ENCODE results near the gene ZNF682. TPM values are rescaled to one million over a fixed set of nuclear protein-coding genes. Genes with fewer than 3 reads are reported as not detected.
"Not testable (repeated sequence)": the region's sequence is repeated elsewhere in the genome, so short reads cannot be mapped to it uniquely, and the experiment has no call there.

Gene ZNF682
- total and polyA plus RNA-seq, 7 experiments from 2014 or later: 4.0 to 13.0 (median 6.1) TPM

DNA sequence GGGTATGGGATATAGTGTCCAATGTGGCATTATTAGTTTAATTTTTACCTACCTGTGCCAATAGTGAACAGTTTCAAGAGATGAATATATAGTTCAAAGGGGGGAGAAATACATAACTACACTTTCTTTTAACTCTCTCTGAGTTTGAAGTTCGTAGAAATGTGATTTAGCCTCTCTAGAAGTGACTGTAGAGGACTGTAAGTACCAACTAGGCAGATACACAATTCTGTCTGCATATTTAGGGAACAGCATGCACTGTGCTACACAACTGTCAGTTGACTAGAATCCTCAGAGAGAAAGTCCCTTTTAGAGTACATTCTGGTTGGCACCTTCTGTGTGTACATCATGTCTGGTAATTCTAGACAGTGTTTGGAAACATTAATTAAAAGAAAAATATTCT, 21.0 kb upstream of the ZNF682 start:
- H3K4me1 Mint-ChIP-seq: no peaks in the 10 kb centered on the region
- H3K9me3 Mint-ChIP-seq: peaks cover 0 to 24% (median 0%) of the 10 kb centered on the region in 11 donors
- DNase-seq (no peak), ATAC-seq (no peak)
- no peaks in the 10 kb centered on the region for H3K36me3 ChIP-seq (ENCODE audit: control insufficient read depth in 2 of 3, insufficient read depth in 3 of 3, low read length in 3 of 3)
- H3K9me3 ChIP-seq (ENCODE audit: control insufficient read depth in 2 of 3, low read length in 3 of 3): no peaks in the 10 kb centered on the region
- no peak overlapping the region for H3K4me3 Mint-ChIP-seq
- H3K27me3 ChIP-seq (ENCODE audit: control insufficient read depth in 2 of 2, insufficient read depth in 2 of 2, low read length in 2 of 2): no peaks in the 10 kb centered on the region
- no peak overlapping the region for H3K27ac ChIP-seq (ENCODE audit: low read depth, low read length)
- ChIA-PET CTCF (no interaction called here), POLR2A (no interaction called here)
- no peaks in the 10 kb centered on the region for H3K4me1 ChIP-seq (ENCODE audit: control insufficient read depth in 2 of 2, insufficient read depth in 2 of 2, low read length in 2 of 2)
- no peak overlapping the region for H3K4me3 ChIP-seq (ENCODE audit: low read length)
- no peak overlapping the region for H3K27ac Mint-ChIP-seq
- peaks cover 0 to 5% (median 0%) of the 10 kb centered on the region in 5 donors for H3K27me3 Mint-ChIP-seq
- H3K36me3 Mint-ChIP-seq: no peaks in the 10 kb centered on the region
- intact Hi-C loops (cut with micrococcal nuclease): no loop called here

DNA sequence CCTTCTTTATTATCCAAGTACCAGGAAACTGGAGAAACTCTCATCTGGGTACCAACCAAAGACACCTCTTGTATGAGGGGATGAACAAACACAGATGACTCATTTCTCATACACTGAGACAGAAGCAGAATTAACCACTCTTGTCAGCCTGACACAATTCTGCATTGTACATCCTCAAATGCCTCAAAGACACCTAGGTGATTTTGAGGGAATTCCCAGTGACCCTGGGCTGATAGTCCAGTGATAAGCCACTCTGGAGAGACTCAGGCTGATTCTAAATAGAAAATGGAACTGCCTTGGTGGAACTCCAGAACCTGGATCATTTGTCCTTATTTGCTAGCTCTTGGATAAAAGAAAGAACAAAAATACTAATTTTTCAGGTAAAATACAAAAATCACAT, 19.4 kb upstream of the ZNF682 start:
- DNase-seq; H3K36me3 Mint-ChIP-seq; CTCF ChIA-PET; H3K4me1 ChIP-seq (ENCODE audit: control insufficient read depth in 2 of 2, insufficient read depth in 2 of 2, low read length in 2 of 2); H3K27ac ChIP-seq (ENCODE audit: low read depth, low read length); H3K4me3 ChIP-seq (ENCODE audit: low read length); ATAC-seq; H3K27me3 Mint-ChIP-seq; H3K4me1 Mint-ChIP-seq; H3K36me3 ChIP-seq (ENCODE audit: control insufficient read depth in 2 of 3, insufficient read depth in 3 of 3, low read length in 3 of 3); H3K4me3 Mint-ChIP-seq; H3K27me3 ChIP-seq (ENCODE audit: control insufficient read depth in 2 of 2, insufficient read depth in 2 of 2, low read length in 2 of 2); H3K9me3 ChIP-seq (ENCODE audit: control insufficient read depth in 2 of 3, low read length in 3 of 3); POLR2A ChIA-PET; H3K27ac Mint-ChIP-seq: not testable (repeated sequence)
- H3K9me3 Mint-ChIP-seq: peaks cover 0 to 22% (median 0%) of the 10 kb centered on the region in 11 donors
- intact Hi-C loops (cut with micrococcal nuclease): loop anchor here in 1 of 2 donors (10.0 kb wide), 2 partner anchors 154 to 284 kb away; partner anchors contain the start of gene ZNF93

DNA sequence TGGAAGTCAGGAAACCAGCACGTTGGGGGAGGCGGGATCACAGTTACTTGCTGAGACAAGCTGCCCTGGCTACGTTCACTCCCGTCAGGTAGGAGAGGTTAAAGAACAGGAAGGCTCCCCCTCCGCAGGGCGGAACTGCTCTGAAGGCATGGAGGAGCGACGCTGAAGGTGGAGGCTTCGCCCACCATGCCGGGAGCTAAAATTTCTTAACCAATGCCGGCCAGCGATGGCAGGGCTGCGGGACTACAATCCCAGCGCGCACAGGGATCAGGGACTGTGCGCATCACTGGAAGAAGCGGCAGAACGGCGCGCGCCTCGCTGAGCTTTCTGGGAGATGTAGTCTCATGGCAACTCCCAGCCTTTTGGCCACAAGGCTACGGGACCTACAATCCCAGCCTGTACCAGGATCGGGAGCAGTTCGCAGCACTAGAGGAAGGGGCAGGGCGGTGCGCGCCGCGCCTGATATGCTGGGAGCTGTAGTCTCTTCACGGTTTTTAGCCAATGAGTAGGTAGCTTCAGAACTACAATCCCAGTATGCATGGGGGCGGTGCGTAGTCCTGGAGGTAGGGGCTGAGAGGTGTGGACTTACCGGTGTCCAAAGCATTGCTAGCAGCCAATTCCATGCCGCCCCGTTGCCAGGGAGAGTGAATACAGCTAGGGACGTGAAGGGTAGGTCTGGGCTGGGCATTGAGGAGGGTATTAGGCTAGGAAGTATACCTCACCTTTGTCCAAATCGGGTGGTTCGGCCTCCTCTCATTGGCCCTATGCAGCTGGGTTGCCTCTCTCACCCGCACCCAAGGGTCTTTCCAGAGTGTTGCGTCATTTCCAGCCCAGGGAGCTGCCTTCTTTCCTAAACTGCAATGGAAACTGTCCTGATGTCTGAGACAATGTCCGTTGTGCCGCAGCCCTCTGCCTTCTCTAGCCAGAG, 12.8 kb upstream of the ZNF682 start:
- ATAC-seq: peak; percentile 93
- H3K9me3 ChIP-seq (ENCODE audit: control insufficient read depth in 2 of 3, low read length in 3 of 3): no peaks in the 10 kb centered on the region
- Mint-ChIP-seq H3K4me3 (peak overlapping the region; percentile 95 to 100 (median 98)), H3K9me3 (peaks cover 0 to 23% (median 0%) of the 10 kb centered on the region in 11 donors), H3K4me1 (peaks cover 0 to 17% (median 8%) of the 10 kb centered on the region in 7 donors), H3K27me3 (peaks cover 0 to 4% (median 0%) of the 10 kb centered on the region in 5 donors), H3K36me3 (peaks cover 0 to 4% (median 0%) of the 10 kb centered on the region in 5 donors), H3K27ac (peak overlapping the region; percentile 83 to 97 (median 94))
- intact Hi-C loops (cut with micrococcal nuclease): loop anchor here (1.0 to 10.0 kb wide), 8 partner anchors 13 to 1345 kb away; partner anchors contain the start of genes ZNF682 (in 2 of the 2), ZNF101 (in 1 of the 2), ZNF486 (in 1 of the 2) and ZNF493 (in 1 of the 2)
- ChIA-PET POLR2A (interaction anchor here (0.8 to 3.5 kb wide), 11 partner anchors 13 to 1800 kb away, joined by 3 to 32 read pairs (median 4); partner anchors contain the start of genes ZNF253, ZNF429, ZNF486 and ZNF626), CTCF (no interaction called here)
- H3K36me3 ChIP-seq (ENCODE audit: control insufficient read depth in 2 of 3, insufficient read depth in 3 of 3, low read length in 3 of 3): peaks cover 0 to 5% (median 0%) of the 10 kb centered on the region in 3 experiments
- H3K4me1 ChIP-seq (ENCODE audit: control insufficient read depth in 2 of 2, insufficient read depth in 2 of 2, low read length in 2 of 2): peaks cover 8% of the 10 kb centered on the region in 2 donors
- H3K4me3 ChIP-seq (ENCODE audit: low read length): peak overlapping the region; percentile 98
- peak overlapping the region; percentile 77 for H3K27ac ChIP-seq (ENCODE audit: low read depth, low read length)
- no peaks in the 10 kb centered on the region for H3K27me3 ChIP-seq (ENCODE audit: control insufficient read depth in 2 of 2, insufficient read depth in 2 of 2, low read length in 2 of 2)
- peak; percentile 17 to 50 (median 44) for DNase-seq

DNA sequence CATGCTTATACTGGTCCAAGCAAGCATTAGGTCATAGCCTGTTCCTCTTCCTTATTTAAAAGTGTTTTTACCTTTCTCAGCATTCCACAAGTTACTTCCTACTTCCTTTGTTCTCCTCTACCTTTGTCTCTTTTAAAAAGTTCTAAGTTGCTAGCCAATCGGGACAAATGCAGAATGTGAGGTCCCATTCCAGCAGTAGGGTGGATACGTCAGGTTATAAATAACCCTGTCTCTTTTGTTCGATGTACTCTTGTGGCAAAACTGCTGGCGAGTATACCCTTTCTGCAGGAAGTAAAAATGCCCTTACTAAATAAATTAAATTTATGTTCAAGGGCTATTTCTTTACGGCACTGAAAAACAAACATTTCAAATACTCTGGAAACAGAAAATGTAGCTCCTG, 6.4 kb upstream of the ZNF682 start:
- H3K4me1 Mint-ChIP-seq; DNase-seq; POLR2A ChIA-PET; ATAC-seq; H3K27ac ChIP-seq (ENCODE audit: low read depth, low read length); H3K27ac Mint-ChIP-seq; H3K4me3 ChIP-seq (ENCODE audit: low read length); CTCF ChIA-PET; H3K36me3 Mint-ChIP-seq; H3K9me3 ChIP-seq (ENCODE audit: control insufficient read depth in 2 of 3, low read length in 3 of 3); H3K4me1 ChIP-seq (ENCODE audit: control insufficient read depth in 2 of 2, insufficient read depth in 2 of 2, low read length in 2 of 2); H3K4me3 Mint-ChIP-seq; H3K36me3 ChIP-seq (ENCODE audit: control insufficient read depth in 2 of 3, insufficient read depth in 3 of 3, low read length in 3 of 3); H3K27me3 Mint-ChIP-seq; intact Hi-C loops (cut with micrococcal nuclease); H3K27me3 ChIP-seq (ENCODE audit: control insufficient read depth in 2 of 2, insufficient read depth in 2 of 2, low read length in 2 of 2): not testable (repeated sequence)
- H3K9me3 Mint-ChIP-seq: peaks cover 0 to 22% (median 0%) of the 10 kb centered on the region in 11 donors

DNA sequence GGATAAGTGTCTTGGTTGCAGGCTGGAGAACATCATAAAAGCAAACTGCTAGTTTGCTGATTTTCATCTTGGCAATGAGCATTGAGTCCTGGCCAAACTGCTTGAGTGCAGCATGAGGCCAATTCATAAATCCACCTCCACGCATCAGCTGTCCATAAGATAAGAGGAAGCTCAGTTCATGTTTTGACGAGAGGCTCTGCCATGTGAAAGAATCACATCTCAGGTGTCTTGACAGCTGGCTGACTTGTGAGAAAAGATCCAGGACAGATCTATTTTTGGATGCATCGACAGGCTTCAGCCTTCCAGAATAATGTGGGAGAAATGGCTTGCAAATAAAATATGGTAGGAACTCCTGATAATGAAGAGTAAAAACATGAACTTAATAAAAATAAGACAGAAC, 5.4 kb upstream of the ZNF682 start:
- Histone ChIP-seq H3K4me3 (ENCODE audit: low read length) (no peak overlapping the region), H3K36me3 (ENCODE audit: control insufficient read depth in 2 of 3, insufficient read depth in 3 of 3, low read length in 3 of 3) (no peaks in the 10 kb centered on the region), H3K9me3 (ENCODE audit: control insufficient read depth in 2 of 3, low read length in 3 of 3) (no peaks in the 10 kb centered on the region), H3K4me1 (ENCODE audit: control insufficient read depth in 2 of 2, insufficient read depth in 2 of 2, low read length in 2 of 2) (no peaks in the 10 kb centered on the region), H3K27me3 (ENCODE audit: control insufficient read depth in 2 of 2, insufficient read depth in 2 of 2, low read length in 2 of 2) (no peaks in the 10 kb centered on the region), H3K27ac (ENCODE audit: low read depth, low read length) (no peak overlapping the region)
- DNase-seq (no peak), ATAC-seq (no peak)
- Mint-ChIP-seq H3K4me3 (no peak overlapping the region), H3K27me3 (peaks cover 0 to 8% (median 5%) of the 10 kb centered on the region in 5 donors), H3K4me1 (peaks cover 0 to under 1% (median 0%) of the 10 kb centered on the region in 7 donors), H3K27ac (no peak overlapping the region), H3K36me3 (no peaks in the 10 kb centered on the region), H3K9me3 (peaks cover 0 to 19% (median 0%) of the 10 kb centered on the region in 11 donors)
- intact Hi-C loops (cut with micrococcal nuclease): no loop called here
- ChIA-PET POLR2A (interaction anchor here (1.2 kb wide), 1 partner anchor 10 kb away, joined by 3 read pairs; no protein-coding TSS in a partner anchor), CTCF (no interaction called here)

DNA sequence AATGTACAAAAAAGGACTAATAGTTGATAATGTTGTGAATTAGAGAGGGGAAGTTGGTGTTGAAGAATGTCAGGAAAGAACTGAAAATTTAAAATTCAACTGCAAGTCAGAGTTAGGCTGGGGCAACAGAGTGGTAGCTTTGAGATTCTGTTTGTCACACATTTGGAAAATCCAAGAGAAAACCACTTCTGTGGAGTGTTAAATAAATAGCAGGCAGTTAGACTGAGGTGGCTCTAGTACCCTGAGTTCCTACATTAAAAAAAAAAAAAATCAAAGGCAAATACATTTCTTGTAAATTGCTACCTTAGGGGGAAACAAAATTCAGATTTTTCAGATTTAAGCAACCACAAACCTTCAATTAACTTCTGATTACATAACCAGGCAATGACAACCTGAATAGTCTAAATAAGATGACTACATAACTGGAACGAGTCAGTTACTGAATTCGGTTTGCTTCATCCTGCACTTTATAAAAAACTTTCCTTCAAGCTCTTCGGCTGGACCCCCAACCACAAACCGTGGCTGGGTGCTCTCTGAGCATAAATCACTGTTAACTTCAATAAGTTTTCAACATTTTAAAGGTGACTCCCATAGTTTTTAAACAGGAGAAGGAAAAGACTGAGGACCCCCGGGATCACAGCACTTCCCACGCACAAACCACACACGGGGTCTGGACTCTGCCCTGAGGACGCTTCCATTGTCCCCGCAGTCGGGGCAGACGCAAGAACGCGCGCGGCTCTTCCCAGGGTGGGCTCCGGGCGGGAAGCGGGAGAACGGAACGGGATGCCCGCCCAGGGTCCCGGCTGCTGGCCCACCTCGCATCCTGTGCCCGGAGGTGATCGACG, 725 bp downstream of the ZNF682 start:
- Histone ChIP-seq H3K27ac (ENCODE audit: low read depth, low read length) (peak overlapping the region; percentile 81), H3K4me3 (ENCODE audit: low read length) (peak overlapping the region; percentile 90), H3K9me3 (ENCODE audit: control insufficient read depth in 2 of 3, low read length in 3 of 3) (no peaks in the 10 kb centered on the region), H3K36me3 (ENCODE audit: control insufficient read depth in 2 of 3, insufficient read depth in 3 of 3, low read length in 3 of 3) (peaks cover 0 to 4% (median 0%) of the 10 kb centered on the region in 3 experiments), H3K4me1 (ENCODE audit: control insufficient read depth in 2 of 2, insufficient read depth in 2 of 2, low read length in 2 of 2) (no peaks in the 10 kb centered on the region), H3K27me3 (ENCODE audit: control insufficient read depth in 2 of 2, insufficient read depth in 2 of 2, low read length in 2 of 2) (no peaks in the 10 kb centered on the region)
- ChIA-PET CTCF (interaction anchor here (0.6 kb wide), 1 partner anchor 505 kb away, joined by 3 read pairs; no protein-coding TSS in a partner anchor), POLR2A (interaction anchor here (0.7 to 3.4 kb wide), 10 partner anchors 13 to 1813 kb away, joined by 3 to 32 read pairs (median 4); partner anchors contain the start of genes ZNF253, ZNF43, ZNF430 and ZNF486)
- H3K4me1 Mint-ChIP-seq: peaks cover 5 to 33% (median 25%) of the 10 kb centered on the region in 7 donors
- peak overlapping the region; percentile 92 to 99 (median 96) for H3K4me3 Mint-ChIP-seq
- peak overlapping the region; percentile 60 to 97 (median 94) for H3K27ac Mint-ChIP-seq
- DNase-seq: peak in 5 of 9 donors; percentile 12 to 53 (median 45)
- peaks cover 0 to 24% (median 7%) of the 10 kb centered on the region in 5 donors for H3K36me3 Mint-ChIP-seq
- H3K9me3 Mint-ChIP-seq: peaks cover 0 to 21% (median 0%) of the 10 kb centered on the region in 11 donors
- ATAC-seq: peak; percentile 4
- H3K27me3 Mint-ChIP-seq: no peaks in the 10 kb centered on the region
- intact Hi-C loops (cut with micrococcal nuclease): loop anchor here (1.0 to 10.0 kb wide), 12 partner anchors 14 to 1816 kb away; partner anchors contain the start of genes ATP13A1 (in 1 of the 2), ZNF100 (in 1 of the 2), ZNF101 (in 1 of the 2) and ZNF430 (in 1 of the 2)

All from naive thymus-derived CD4-positive, alpha-beta T cell (primary cell).